LNCaP clone FGC (cell line): ENCODE measurements around the gene PCCA.
"Not testable (repeated sequence)": the region's sequence is repeated elsewhere in the genome, so short reads cannot be mapped to it uniquely, and the experiment has no call there.

Experiments used
- DNase-seq: peaks from one replicate; pipeline ENCODE4 v3.0.0-alpha.2; 2011; ENCODE audit warnings: low read depth
- H3K4me3 ChIP-seq: 2 replicates; pipeline ENCODE4 v1.5.1; 2011; ENCODE audit warnings: mild to moderate bottlenecking, low read depth, low read length, control low read depth
- TF ChIP-seq, protein P1 (sequence below): IDR thresholded peaks from 2 replicates; pipeline ENCODE4 v1.5.1; 2012; ENCODE audit warnings: mild to moderate bottlenecking; ENCODE audit not compliant: control insufficient read depth, insufficient read depth; ENCODE audit errors: extremely low read depth

The PCCA gene

DNA sequence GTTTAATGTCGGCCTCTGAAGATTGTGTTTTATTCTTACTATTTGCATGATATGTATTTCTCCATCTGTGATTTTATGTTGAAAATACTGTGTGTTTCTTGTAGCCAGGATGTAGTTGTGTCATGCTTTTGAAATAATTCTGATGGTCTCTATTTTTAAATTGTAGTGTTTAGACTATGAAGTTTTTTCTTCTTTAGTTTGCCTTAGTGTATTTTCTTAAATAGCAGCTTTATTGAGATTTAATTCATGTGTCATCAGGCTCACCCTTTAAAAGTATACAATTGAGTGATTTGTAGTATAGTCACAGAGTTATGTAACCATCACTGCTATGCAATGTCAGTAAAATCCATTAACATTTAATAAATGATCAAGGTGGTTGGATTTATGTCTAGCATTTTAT is 74.5 kb downstream of the PCCA start:
- DNase-seq: no peak
- no peak overlapping the region for H3K4me3 ChIP-seq
- TF ChIP-seq, protein P1, sequence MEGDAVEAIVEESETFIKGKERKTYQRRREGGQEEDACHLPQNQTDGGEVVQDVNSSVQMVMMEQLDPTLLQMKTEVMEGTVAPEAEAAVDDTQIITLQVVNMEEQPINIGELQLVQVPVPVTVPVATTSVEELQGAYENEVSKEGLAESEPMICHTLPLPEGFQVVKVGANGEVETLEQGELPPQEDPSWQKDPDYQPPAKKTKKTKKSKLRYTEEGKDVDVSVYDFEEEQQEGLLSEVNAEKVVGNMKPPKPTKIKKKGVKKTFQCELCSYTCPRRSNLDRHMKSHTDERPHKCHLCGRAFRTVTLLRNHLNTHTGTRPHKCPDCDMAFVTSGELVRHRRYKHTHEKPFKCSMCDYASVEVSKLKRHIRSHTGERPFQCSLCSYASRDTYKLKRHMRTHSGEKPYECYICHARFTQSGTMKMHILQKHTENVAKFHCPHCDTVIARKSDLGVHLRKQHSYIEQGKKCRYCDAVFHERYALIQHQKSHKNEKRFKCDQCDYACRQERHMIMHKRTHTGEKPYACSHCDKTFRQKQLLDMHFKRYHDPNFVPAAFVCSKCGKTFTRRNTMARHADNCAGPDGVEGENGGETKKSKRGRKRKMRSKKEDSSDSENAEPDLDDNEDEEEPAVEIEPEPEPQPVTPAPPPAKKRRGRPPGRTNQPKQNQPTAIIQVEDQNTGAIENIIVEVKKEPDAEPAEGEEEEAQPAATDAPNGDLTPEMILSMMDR: no peak

DNA sequence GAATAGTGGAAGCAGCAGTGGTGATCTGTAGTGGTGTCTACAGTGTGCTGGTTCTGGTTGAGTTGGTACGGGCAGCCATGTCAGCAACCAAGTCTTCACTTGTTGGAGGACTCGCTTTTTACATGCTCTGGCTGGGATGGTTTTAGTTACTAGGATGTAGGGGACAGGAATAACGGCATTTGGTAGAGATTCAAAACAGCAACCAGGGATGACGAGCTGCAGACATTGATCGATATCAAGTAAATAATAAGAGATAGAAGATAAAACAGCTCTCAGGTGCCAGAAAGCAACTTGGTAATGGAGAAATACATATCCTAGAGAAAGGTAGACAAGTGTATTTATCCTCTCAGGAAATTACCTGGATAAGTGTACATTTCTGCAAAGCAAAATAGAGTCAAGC is 84.3 kb downstream of the PCCA start:
- TF ChIP-seq, protein P1: no peak
- DNase-seq: no peak
- H3K4me3 ChIP-seq: no peak overlapping the region

DNA sequence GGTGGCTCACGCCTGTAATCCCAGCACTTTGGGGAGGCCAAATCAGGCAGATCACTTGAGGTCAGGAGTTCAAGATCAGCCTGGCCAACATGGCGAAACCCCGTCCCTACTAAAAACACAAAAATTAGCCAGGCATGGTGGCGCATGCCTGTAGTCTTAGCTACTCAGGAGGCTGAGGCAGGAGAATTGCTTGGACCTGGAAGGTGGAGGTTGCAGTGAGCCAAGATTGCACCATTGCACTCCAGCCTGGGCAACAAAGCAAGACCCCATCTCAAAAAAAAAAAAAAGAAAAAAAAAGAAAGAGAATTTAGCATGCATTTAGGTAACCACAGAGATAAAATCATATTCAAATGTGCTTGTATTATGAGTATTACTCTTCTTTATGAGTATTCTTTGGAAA is 85.6 kb downstream of the PCCA start:
- not testable (repeated sequence) for DNase-seq, H3K4me3 ChIP-seq

DNA sequence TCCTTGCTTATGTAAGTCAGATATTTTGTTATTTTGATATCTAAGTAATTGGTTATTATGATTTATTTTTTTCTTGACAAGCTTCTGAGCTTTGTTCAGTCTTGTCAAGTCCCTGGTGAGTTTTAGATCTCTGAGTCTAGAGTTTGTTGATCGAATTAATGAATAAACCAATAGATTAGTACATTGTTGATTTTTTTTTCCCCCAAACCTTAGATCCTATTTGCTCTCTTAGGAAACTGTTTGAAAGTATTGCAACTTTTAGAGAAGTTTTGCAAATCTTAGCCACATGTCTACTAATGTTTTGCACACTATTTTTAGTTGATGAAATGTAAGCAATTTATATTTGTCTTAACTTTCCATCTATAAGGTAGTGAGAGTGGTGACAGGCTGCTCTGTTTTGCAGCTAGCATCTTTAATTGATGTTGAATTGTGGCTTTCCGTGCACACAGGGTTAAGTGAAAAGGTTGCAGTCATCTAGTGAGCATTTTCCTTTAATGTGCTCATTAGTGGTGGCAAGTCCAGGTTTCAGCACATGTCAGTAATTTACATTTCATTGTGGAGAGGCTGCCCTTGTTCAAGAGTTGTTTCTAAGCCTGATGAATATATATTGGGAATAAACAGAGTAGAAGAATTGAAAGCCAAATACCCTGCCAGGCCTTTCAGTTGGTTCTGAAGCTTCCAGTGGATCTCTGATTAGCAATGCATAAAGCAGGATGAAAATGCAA is 86.3 kb downstream of the PCCA start:
- TF ChIP-seq, protein P1: no peak
- no peak for DNase-seq
- no peak overlapping the region for H3K4me3 ChIP-seq

DNA sequence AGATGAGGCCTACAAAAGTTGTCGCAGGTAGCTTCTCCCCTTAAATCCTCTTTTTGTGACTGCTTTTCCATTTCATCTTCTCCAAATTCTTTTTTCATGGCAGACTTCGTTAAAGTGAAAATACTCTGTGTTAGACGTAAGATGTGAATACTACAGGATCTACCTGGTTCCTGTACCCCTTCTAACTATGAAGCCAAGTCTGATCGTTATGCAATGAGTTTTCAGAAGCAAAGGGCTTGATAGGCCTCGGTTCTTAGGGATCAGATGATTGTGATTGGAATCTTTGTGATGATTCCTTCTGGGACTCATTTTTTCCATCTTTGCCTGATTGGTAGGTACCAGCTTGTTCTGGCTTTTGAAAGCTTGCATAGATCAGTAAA is 86.9 kb downstream of the PCCA start:
- no peak overlapping the region for H3K4me3 ChIP-seq
- DNase-seq: no peak
- TF ChIP-seq, protein P1: no peak

DNA sequence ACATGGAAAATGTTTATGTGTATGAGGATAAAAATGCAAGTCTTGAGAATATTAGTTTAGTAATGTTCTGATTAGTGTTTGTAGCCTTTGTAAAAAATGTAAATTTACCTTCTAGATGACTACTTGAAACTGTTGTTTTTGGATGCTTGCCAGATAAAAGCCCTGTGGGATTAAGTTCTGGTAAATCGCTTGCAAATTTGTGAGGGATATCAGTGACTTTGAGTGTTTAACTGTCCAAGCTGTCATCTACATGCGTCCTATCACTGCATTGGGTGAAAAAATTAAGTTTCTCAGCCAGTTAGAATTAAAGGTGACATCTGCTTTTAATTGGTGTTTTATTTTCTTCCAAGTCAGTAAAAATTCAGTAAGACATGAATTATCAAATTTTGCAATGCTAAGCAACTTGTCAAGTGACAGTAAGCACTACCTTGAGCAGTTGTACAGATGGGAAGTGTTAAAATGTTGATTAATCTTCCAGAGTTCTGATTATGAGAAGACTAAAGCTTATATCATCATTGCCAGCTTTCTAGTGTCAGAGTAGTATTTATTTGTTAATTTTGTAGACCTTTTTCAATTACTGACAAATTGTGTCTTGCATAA is 88.0 kb downstream of the PCCA start:
- TF ChIP-seq, protein P1: no peak
- no peak for DNase-seq
- H3K4me3 ChIP-seq: no peak overlapping the region

DNA sequence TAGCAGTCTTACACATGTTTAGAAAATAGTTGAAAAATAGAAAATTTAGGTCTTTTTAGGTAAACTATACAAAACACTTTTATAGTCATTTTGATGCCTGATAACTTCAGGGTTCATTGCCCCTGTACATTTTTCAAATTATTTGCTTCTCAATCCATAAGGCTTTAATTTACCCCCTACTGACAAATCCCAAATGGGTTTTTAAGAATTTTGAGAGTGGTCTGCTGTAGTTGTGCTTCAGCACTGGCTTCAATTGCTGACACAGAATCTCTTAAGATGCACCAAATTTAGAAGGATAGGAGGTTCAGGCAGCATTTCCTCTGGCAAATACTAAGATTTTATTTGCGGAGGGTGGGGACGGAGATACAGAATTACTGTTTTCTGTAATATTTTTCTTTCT is 89.4 kb downstream of the PCCA start:
- no peak for DNase-seq
- H3K4me3 ChIP-seq: no peak overlapping the region
- TF ChIP-seq, protein P1: no peak
